SK-N-SH treated with all-trans-retinoic acid at 6 μM for 48 hours (cell line): ENCODE measurements around the gene HSF2BP.

Experiments
- ARNTL ChIP-seq: fragments of 450-650 bp; formaldehyde crosslinking; IDR thresholded peaks from 2 replicates; pipeline ENCODE4 v1.5.0; 2020; ENCODE audit warnings: low read depth, mild to moderate bottlenecking, moderate library complexity, borderline replicate concordance
- ISL1 ChIP-seq: fragments of 250-450 bp; sonication (Bioruptor Pico); IDR thresholded peaks from 2 replicates; pipeline ENCODE4 v2.1.2; 2022; ENCODE audit warnings: mild to moderate bottlenecking, moderate library complexity
- OSR1 ChIP-seq: fragments of 250-450 bp; sonication (Bioruptor Pico); IDR thresholded peaks from 2 replicates; pipeline ENCODE4 v1.8.0; 2022; ENCODE audit warnings: moderate library complexity, mild to moderate bottlenecking, inconsistent platforms
- SNAI2 ChIP-seq: fragments of 250-450 bp; sonication (Bioruptor Pico); IDR thresholded peaks from 2 replicates; pipeline ENCODE4 v1.5.0; 2020; ENCODE audit warnings: mild to moderate bottlenecking, moderate library complexity
- TCF4 ChIP-seq: fragments of 250-450 bp; sonication (Bioruptor Pico); IDR thresholded peaks from 2 replicates; pipeline ENCODE4 v1.8.0; 2021; ENCODE audit warnings: mild to moderate bottlenecking, moderate library complexity, borderline replicate concordance
- ZFP3 ChIP-seq: fragments of 250-450 bp; sonication (Bioruptor Pico); IDR thresholded peaks from 2 replicates; pipeline ENCODE4 v1.5.0; 2020; ENCODE audit warnings: mild to moderate bottlenecking, moderate library complexity
- ZFP30 ChIP-seq: fragments of 450-650 bp; formaldehyde crosslinking; IDR thresholded peaks from 2 replicates; pipeline ENCODE4 v1.5.0; 2022; ENCODE audit warnings: mild to moderate bottlenecking, moderate library complexity
- ZNF70 ChIP-seq: fragments of 450-650 bp; formaldehyde crosslinking; IDR thresholded peaks from 2 replicates; pipeline ENCODE4 v1.5.0; 2020; ENCODE audit warnings: mild to moderate bottlenecking, moderate library complexity
- TF ChIP-seq, protein P1 (sequence below): fragments of 250-450 bp; sonication (Bioruptor Pico); IDR thresholded peaks from 2 replicates; pipeline ENCODE4 v1.8.0; 2020; ENCODE audit warnings: mild to moderate bottlenecking, moderate library complexity, borderline replicate concordance
- TF ChIP-seq, protein P2 (sequence below): fragments of 250-450 bp; sonication (Bioruptor Pico); IDR thresholded peaks from 2 replicates; pipeline ENCODE4 v1.8.0; 2021; ENCODE audit warnings: low read depth, mild to moderate bottlenecking, moderate library complexity, borderline replicate concordance
- TF ChIP-seq, protein P3 (sequence below): fragments of 250-450 bp; sonication (Bioruptor Pico); IDR thresholded peaks from 2 replicates; pipeline ENCODE4 v1.5.0; 2020; ENCODE audit warnings: mild to moderate bottlenecking, moderate library complexity
- TF ChIP-seq, protein P4 (sequence below): fragments of 250-450 bp; sonication (Bioruptor Pico); IDR thresholded peaks from 2 replicates; pipeline ENCODE4 v1.5.1; 2020; ENCODE audit warnings: low read depth, mild to moderate bottlenecking, moderate library complexity

GRCh38 chr21:43605320-43606215 is 53.7 kb downstream of the HSF2BP start:
- TF ChIP-seq ZFP3 (CRISPR knock-in tag) = no peak
- TF ChIP-seq ZNF70 = no peak
- TF ChIP-seq OSR1 = no peak
- TF ChIP-seq, protein P1, sequence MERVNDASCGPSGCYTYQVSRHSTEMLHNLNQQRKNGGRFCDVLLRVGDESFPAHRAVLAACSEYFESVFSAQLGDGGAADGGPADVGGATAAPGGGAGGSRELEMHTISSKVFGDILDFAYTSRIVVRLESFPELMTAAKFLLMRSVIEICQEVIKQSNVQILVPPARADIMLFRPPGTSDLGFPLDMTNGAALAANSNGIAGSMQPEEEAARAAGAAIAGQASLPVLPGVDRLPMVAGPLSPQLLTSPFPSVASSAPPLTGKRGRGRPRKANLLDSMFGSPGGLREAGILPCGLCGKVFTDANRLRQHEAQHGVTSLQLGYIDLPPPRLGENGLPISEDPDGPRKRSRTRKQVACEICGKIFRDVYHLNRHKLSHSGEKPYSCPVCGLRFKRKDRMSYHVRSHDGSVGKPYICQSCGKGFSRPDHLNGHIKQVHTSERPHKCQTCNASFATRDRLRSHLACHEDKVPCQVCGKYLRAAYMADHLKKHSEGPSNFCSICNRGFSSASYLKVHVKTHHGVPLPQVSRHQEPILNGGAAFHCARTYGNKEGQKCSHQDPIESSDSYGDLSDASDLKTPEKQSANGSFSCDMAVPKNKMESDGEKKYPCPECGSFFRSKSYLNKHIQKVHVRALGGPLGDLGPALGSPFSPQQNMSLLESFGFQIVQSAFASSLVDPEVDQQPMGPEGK (CRISPR knock-in tag) = no peak
- TF ChIP-seq TCF4 (CRISPR knock-in tag) = no peak
- TF ChIP-seq ARNTL = no peak
- no peak for TF ChIP-seq ZFP30 (CRISPR knock-in tag)
- TF ChIP-seq, protein P2, sequence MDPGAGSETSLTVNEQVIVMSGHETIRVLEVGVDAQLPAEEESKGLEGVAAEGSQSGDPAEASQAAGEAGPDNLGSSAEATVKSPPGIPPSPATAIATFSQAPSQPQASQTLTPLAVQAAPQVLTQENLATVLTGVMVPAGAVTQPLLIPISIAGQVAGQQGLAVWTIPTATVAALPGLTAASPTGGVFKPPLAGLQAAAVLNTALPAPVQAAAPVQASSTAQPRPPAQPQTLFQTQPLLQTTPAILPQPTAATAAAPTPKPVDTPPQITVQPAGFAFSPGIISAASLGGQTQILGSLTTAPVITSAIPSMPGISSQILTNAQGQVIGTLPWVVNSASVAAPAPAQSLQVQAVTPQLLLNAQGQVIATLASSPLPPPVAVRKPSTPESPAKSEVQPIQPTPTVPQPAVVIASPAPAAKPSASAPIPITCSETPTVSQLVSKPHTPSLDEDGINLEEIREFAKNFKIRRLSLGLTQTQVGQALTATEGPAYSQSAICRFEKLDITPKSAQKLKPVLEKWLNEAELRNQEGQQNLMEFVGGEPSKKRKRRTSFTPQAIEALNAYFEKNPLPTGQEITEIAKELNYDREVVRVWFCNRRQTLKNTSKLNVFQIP = no peak
- TF ChIP-seq ISL1 (CRISPR knock-in tag) = no peak
- TF ChIP-seq, protein P3, sequence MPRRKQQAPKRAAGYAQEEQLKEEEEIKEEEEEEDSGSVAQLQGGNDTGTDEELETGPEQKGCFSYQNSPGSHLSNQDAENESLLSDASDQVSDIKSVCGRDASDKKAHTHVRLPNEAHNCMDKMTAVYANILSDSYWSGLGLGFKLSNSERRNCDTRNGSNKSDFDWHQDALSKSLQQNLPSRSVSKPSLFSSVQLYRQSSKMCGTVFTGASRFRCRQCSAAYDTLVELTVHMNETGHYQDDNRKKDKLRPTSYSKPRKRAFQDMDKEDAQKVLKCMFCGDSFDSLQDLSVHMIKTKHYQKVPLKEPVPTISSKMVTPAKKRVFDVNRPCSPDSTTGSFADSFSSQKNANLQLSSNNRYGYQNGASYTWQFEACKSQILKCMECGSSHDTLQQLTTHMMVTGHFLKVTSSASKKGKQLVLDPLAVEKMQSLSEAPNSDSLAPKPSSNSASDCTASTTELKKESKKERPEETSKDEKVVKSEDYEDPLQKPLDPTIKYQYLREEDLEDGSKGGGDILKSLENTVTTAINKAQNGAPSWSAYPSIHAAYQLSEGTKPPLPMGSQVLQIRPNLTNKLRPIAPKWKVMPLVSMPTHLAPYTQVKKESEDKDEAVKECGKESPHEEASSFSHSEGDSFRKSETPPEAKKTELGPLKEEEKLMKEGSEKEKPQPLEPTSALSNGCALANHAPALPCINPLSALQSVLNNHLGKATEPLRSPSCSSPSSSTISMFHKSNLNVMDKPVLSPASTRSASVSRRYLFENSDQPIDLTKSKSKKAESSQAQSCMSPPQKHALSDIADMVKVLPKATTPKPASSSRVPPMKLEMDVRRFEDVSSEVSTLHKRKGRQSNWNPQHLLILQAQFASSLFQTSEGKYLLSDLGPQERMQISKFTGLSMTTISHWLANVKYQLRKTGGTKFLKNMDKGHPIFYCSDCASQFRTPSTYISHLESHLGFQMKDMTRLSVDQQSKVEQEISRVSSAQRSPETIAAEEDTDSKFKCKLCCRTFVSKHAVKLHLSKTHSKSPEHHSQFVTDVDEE (CRISPR knock-in tag) = no peak
- TF ChIP-seq, protein P4, sequence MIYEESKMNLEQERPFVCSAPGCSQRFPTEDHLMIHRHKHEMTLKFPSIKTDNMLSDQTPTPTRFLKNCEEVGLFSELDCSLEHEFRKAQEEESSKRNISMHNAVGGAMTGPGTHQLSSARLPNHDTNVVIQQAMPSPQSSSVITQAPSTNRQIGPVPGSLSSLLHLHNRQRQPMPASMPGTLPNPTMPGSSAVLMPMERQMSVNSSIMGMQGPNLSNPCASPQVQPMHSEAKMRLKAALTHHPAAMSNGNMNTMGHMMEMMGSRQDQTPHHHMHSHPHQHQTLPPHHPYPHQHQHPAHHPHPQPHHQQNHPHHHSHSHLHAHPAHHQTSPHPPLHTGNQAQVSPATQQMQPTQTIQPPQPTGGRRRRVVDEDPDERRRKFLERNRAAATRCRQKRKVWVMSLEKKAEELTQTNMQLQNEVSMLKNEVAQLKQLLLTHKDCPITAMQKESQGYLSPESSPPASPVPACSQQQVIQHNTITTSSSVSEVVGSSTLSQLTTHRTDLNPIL (CRISPR knock-in tag) = no peak
- no peak for TF ChIP-seq SNAI2 (CRISPR knock-in tag)
